Measurements from ENCODE around the gene ROPN1.

- TF ChIP-seq POLR2A (IDR thresholded peaks at IDR 0.05) (no peak), CTCF (IDR thresholded peaks at IDR 0.05 in 8 of 11, conservative IDR thresholded peaks at IDR 0.05 in 3 of 11) (no peak), POLR2AphosphoS5 (IDR thresholded peaks at IDR 0.05) (no peak)
These were observed 1.9 kb upstream of the ROPN1 start for GRCh38 chr3:123993818-123994217.

Data from spleen (tissue), 7 donors.